ENCODE measurements around the gene MRPL55.

MRPL55 gene

DNA sequence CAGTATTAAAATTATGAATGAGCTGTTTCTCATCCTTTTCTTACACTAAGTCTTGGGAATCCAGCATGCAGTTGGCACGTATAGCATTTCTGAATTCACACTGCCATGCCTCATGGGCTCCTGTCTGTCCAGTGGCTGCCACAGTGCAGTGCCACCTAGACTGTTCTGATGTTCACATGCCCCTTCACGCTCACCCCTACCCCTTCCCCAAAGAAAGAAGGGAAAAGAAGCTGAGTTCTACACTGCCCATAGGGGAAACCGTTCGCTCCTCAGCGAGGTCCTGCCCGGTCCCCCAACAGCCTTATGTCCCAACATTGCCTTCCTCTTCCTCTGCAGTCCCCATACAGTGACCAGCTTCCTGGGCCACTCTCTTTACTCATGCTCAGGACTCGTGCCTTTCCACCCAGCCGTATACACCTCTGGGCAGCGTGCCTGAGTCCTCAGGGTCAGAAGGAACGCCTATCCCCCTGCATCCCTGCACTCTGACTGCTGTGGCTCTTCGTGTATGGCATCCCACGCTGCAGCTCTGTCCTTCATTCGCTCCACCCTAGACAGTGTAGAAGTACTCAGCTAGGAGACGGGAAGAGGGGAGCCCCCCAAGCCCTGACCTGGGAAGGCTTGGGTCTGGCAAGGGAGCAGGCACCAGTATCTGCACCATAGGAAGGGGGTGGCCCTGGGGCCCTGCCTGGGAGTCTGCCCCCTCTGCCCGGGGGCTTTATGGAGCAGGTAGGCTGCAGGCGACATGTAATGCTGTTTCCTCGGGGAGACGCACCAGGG lies 50.7 kb downstream of the MRPL55 start:
- no peak for DNase-seq (ENCODE audit: low read depth, low spot score)
